Body of pancreas (tissue), 4 donors: ENCODE measurements around the gene OR5P2. TPM values are rescaled to one million over a fixed set of nuclear protein-coding genes. Genes with fewer than 3 reads are reported as not detected.

Experiments
- ATAC-seq: fragments of 150-250 bp; one replicate; pipeline ENCODE4 v1.9.1; 2016
- DNase-seq, 4 donors: peaks; one replicate each; pipeline ENCODE4 v3.0.0-alpha.2; 2019
- H3K27ac ChIP-seq, 4 donors: fragments of 200-600 bp; sonication (generic); 1 replicate in 3 of 4; 2 replicates in 1 of 4; pipeline versions ENCODE4 v1.5.1 to v1.6.1; 2016 to 2019; ENCODE audit warnings: mild to moderate bottlenecking in 1 of 4, mixed read lengths in 1 of 4, moderate library complexity in 1 of 4
- H3K27me3 ChIP-seq, 2 donors: fragments of 200-600 bp; sonication (generic); one replicate each; pipeline ENCODE4 v1.6.0; 2016; ENCODE audit warnings: mild to moderate bottlenecking in 1 of 2
- H3K36me3 ChIP-seq, 2 donors: fragments of 200-600 bp; sonication (generic); replicated peaks in 1 of 2; 2 replicates each; pipeline ENCODE4 v1.5.1; 2016; ENCODE audit warnings: low read depth in 2 of 2; ENCODE audit not compliant: insufficient read depth in 1 of 2
- H3K4me1 ChIP-seq: fragments of 200-600 bp; sonication (generic); one replicate; pipeline ENCODE4 v1.6.0; 2016
- H3K4me3 ChIP-seq, 2 donors: fragments of 200-600 bp; sonication (generic); 1 replicate in 1 of 2; 2 replicates in 1 of 2; pipeline ENCODE4 v1.5.1; 2016 to 2019
- H3K9me3 ChIP-seq, 3 donors: fragments of 200-600 bp; sonication (generic); 1 replicate in 2 of 3; 2 replicates in 1 of 3; pipeline ENCODE4 v1.5.1; 2016
- CTCF ChIP-seq, 7 experiments: fragments of 450-650 bp in 4 of 7; fragments of 200-600 bp in 3 of 7; sonication (generic) in 3 of 7; IDR thresholded peaks; one replicate each; pipeline ENCODE4 v1.5.1; 2016 to 2019; ENCODE audit warnings: antibody characterized with exemption in 7 of 7
- POLR2A ChIP-seq, 3 donors: fragments of 450-650 bp; IDR thresholded peaks; one replicate each; pipeline ENCODE4 v1.6.1; 2016; ENCODE audit warnings: antibody characterized with exemption in 3 of 3, mild to moderate bottlenecking in 2 of 3
- WGBS, 2 donors: methylation state at CpG; one replicate each; pipeline ENCODE4 v1.1.5; 2017; 5-methylcytosine and 5-hydroxymethylcytosine counted together
- intact Hi-C: fragments of 100-400 bp; cut with DNase I; formaldehyde crosslinking; loops from one replicate; pipeline ENCODE4 v1.15.1; 2023
- total RNA-seq, 2 donors: library from RNA; depleted of rRNA; stranded (reverse); fragments of >200 nt; gene quantifications; one replicate each; pipeline ENCODE4 v1.1.0, GENCODE V29; 2016

Gene OR5P2
- total RNA-seq, 2 donors from 2014 or later = not detected

- no peak for ATAC-seq
- Histone ChIP-seq H3K27me3 (no peaks in the 10 kb centered on the region), H3K36me3 (no peaks in the 10 kb centered on the region), H3K27ac (no peak overlapping the region), H3K9me3 (no peaks in the 10 kb centered on the region), H3K4me1 (no peaks in the 10 kb centered on the region), H3K4me3 (no peak overlapping the region)
- 82 to 84% methylated on average over 2 of the region's 2 CpGs for WGBS, 2 donors
- intact Hi-C loops = no loop called here
- no peak for DNase-seq
- TF ChIP-seq CTCF (IDR thresholded peaks at IDR 0.05) = no peak
- no peak for TF ChIP-seq POLR2A (IDR thresholded peaks at IDR 0.05)
These were observed 47.3 kb downstream of the OR5P2 start for GRCh38 chr11:7749456-7749855.

Other genes with a start within 250 kb of the OR5P2 start
- gene CYB5R2, start 123.4 kb downstream of the OR5P2 start, total RNA-seq = 1 to 10 TPM in 1 of 2 donors, not detected in 1; 1.3 TPM
- not detected for gene OVCH2, start 90.5 kb downstream of the OR5P2 start, total RNA-seq
- gene OR5P3, start 33.9 kb upstream of the OR5P2 start, total RNA-seq = under 1 TPM in 1 of 2 donors, not detected in 1; 0.78 TPM
- not detected for gene OR10A6, start 134.3 kb upstream of the OR5P2 start, total RNA-seq
- gene OR10A3, start 144.8 kb upstream of the OR5P2 start, total RNA-seq = not detected
- not detected for gene NLRP10, start 168.5 kb upstream of the OR5P2 start, total RNA-seq
- 100 to 1,000 TPM; 138 to 153 TPM for gene EIF3F, start 190.4 kb upstream of the OR5P2 start, total RNA-seq